A549 (cell line): ENCODE data around the gene NEXN.

Experiments used
- BHLHE40 ChIP-seq: IDR thresholded peaks from 2 replicates; pipeline ENCODE4 v1.6.1; 2012; ENCODE audit warnings: low read depth, low read length, inconsistent platforms
- CEBPB ChIP-seq, 2 experiments: fragments of >200 bp in 1 of 2; sonication (Bioruptor Twin) in 1 of 2; formaldehyde crosslinking in 1 of 2; IDR thresholded peaks; 2 replicates each; pipeline ENCODE4 v1.6.1; 2012 to 2016
- EP300 ChIP-seq, 2 experiments: fragments of >200 bp; sonication (Bioruptor Twin); formaldehyde crosslinking; IDR thresholded peaks; 2 replicates in 1 of 2; 3 replicates in 1 of 2; pipeline ENCODE4 v1.6.1; 2016 to 2017
- GATA3 ChIP-seq: IDR thresholded peaks from 2 replicates; pipeline ENCODE4 v1.6.1; 2012; ENCODE audit warnings: borderline replicate concordance
- HDAC2 ChIP-seq: fragments of 200-600 bp; sonication (generic); IDR thresholded peaks from 2 replicates; pipeline ENCODE4 v1.6.1; 2016
- MYC ChIP-seq: IDR thresholded peaks from 2 replicates; pipeline ENCODE4 v1.6.1; 2012; ENCODE audit warnings: mild to moderate bottlenecking, inconsistent platforms, low read length, improper control_type of control experiment, borderline replicate concordance
- POLR2A ChIP-seq: IDR thresholded peaks from 2 replicates; pipeline ENCODE4 v1.6.1; 2012; ENCODE audit warnings: mild to moderate bottlenecking, low read length
- REST ChIP-seq: fragments of 200-600 bp; sonication (generic); IDR thresholded peaks from 2 replicates; pipeline ENCODE4 v1.6.1; 2016; ENCODE audit warnings: antibody characterized with exemption, mild to moderate bottlenecking, moderate library complexity
- SMC3 ChIP-seq: fragments of >200 bp; sonication (Bioruptor Twin); formaldehyde crosslinking; IDR thresholded peaks from 3 replicates; pipeline ENCODE4 v1.6.1; 2018; ENCODE audit warnings: inconsistent platforms
- TF ChIP-seq, protein P1 (sequence below): fragments of >200 bp; sonication (Bioruptor Twin); formaldehyde crosslinking; IDR thresholded peaks from 3 replicates; pipeline ENCODE4 v1.5.1; 2016

- no peak for TF ChIP-seq HDAC2
- no peak for TF ChIP-seq POLR2A
- TF ChIP-seq, protein P1, sequence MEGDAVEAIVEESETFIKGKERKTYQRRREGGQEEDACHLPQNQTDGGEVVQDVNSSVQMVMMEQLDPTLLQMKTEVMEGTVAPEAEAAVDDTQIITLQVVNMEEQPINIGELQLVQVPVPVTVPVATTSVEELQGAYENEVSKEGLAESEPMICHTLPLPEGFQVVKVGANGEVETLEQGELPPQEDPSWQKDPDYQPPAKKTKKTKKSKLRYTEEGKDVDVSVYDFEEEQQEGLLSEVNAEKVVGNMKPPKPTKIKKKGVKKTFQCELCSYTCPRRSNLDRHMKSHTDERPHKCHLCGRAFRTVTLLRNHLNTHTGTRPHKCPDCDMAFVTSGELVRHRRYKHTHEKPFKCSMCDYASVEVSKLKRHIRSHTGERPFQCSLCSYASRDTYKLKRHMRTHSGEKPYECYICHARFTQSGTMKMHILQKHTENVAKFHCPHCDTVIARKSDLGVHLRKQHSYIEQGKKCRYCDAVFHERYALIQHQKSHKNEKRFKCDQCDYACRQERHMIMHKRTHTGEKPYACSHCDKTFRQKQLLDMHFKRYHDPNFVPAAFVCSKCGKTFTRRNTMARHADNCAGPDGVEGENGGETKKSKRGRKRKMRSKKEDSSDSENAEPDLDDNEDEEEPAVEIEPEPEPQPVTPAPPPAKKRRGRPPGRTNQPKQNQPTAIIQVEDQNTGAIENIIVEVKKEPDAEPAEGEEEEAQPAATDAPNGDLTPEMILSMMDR = no peak
- no peak for TF ChIP-seq MYC
- no peak for TF ChIP-seq SMC3
- TF ChIP-seq EP300 (IDR thresholded peaks at IDR 0.05) = no peak
- TF ChIP-seq REST = no peak
- TF ChIP-seq CEBPB (IDR thresholded peaks at IDR 0.05) = no peak
- no peak for TF ChIP-seq BHLHE40
- TF ChIP-seq GATA3 = no peak
Observed at GRCh38 chr1:77955709-77956108, 67.3 kb downstream of the NEXN start.
